Measurements from ENCODE around the gene PARP3.

The PARP3 gene

GRCh38 chr3:51943451-51944391 is 1.6 kb downstream of the PARP3 start:
- Mint-ChIP-seq H3K4me3 (no peak overlapping the region), H3K36me3 (ENCODE audit: low read depth) (no peaks in the 10 kb centered on the region), H3K9me3 (no peaks in the 10 kb centered on the region), H3K27me3 (ENCODE audit: low read depth, poor library complexity) (no peaks in the 10 kb centered on the region), H3K27ac (no peak overlapping the region), H3K4me1 (peaks cover 56% of the 10 kb centered on the region)
- DNase-seq, result no peak
- no peak for TF ChIP-seq CTCF (IDR thresholded peaks at IDR 0.05)

GRCh38 chr3:51944451-51945021 is 2.4 kb downstream of the PARP3 start:
- TF ChIP-seq CTCF (IDR thresholded peaks at IDR 0.05), result no peak
- peaks cover 3% of the 10 kb centered on the region for H3K27me3 Mint-ChIP-seq (ENCODE audit: low read depth, poor library complexity)
- DNase-seq, result no peak
- no peak overlapping the region for H3K27ac Mint-ChIP-seq
- no peak overlapping the region for H3K4me3 Mint-ChIP-seq
- no peaks in the 10 kb centered on the region for H3K9me3 Mint-ChIP-seq
- H3K36me3 Mint-ChIP-seq (ENCODE audit: low read depth), result no peaks in the 10 kb centered on the region
- H3K4me1 Mint-ChIP-seq, result peaks cover 50% of the 10 kb centered on the region

- Mint-ChIP-seq H3K27ac (no peak overlapping the region), H3K4me1 (peaks cover 45% of the 10 kb centered on the region), H3K36me3 (ENCODE audit: low read depth) (no peaks in the 10 kb centered on the region), H3K4me3 (no peak overlapping the region), H3K9me3 (no peaks in the 10 kb centered on the region), H3K27me3 (ENCODE audit: low read depth, poor library complexity) (peaks cover 3% of the 10 kb centered on the region)
- no peak for TF ChIP-seq CTCF (IDR thresholded peaks at IDR 0.05)
- DNase-seq, result no peak
Observed at GRCh38 chr3:51945031-51945840, 3.1 kb downstream of the PARP3 start.

- peaks cover 3% of the 10 kb centered on the region for H3K27me3 Mint-ChIP-seq (ENCODE audit: low read depth, poor library complexity)
- no peak for TF ChIP-seq CTCF (IDR thresholded peaks at IDR 0.05)
- H3K27ac Mint-ChIP-seq, result no peak overlapping the region
- no peaks in the 10 kb centered on the region for H3K36me3 Mint-ChIP-seq (ENCODE audit: low read depth)
- H3K9me3 Mint-ChIP-seq, result no peaks in the 10 kb centered on the region
- H3K4me3 Mint-ChIP-seq, result no peak overlapping the region
- no peak for DNase-seq
- H3K4me1 Mint-ChIP-seq, result peaks cover 37% of the 10 kb centered on the region
Observed at GRCh38 chr3:51945926-51946705, 4.0 kb downstream of the PARP3 start.

- H3K27me3 Mint-ChIP-seq (ENCODE audit: low read depth, poor library complexity), result peaks cover 3% of the 10 kb centered on the region
- DNase-seq, result no peak
- H3K27ac Mint-ChIP-seq, result peak overlapping the region; percentile 31
- no peaks in the 10 kb centered on the region for H3K9me3 Mint-ChIP-seq
- H3K4me1 Mint-ChIP-seq, result peaks cover 33% of the 10 kb centered on the region
- H3K36me3 Mint-ChIP-seq (ENCODE audit: low read depth), result no peaks in the 10 kb centered on the region
- H3K4me3 Mint-ChIP-seq, result no peak overlapping the region
- no peak for TF ChIP-seq CTCF (IDR thresholded peaks at IDR 0.05)
Observed at GRCh38 chr3:51946796-51947195, 4.6 kb downstream of the PARP3 start.
